Liver (tissue), 9 donors: Measurements from ENCODE around the gene GNPTG. TPM values are rescaled to one million over a fixed set of nuclear protein-coding genes. Genes with fewer than 3 reads are reported as not detected.

Experiments used
- DNase-seq: peaks from one replicate; pipeline ENCODE4 v3.0.0-alpha.2; 2017; ENCODE audit warnings: low spot score
- H3K27ac ChIP-seq, 2 donors: one replicate each; pipeline ENCODE4 v1.7.0; 2013; ENCODE audit warnings: inconsistent platforms in 2 of 2, low read length in 2 of 2, control low read depth in 1 of 2, low read depth in 1 of 2, mild to moderate bottlenecking in 1 of 2
- H3K27me3 ChIP-seq, 4 donors: one replicate each; pipeline versions ENCODE4 v1.6.1 to v1.7.0; 2013; ENCODE audit warnings: low read length in 3 of 4, inconsistent platforms in 1 of 4, mild to moderate bottlenecking in 1 of 4, moderate library complexity in 1 of 4; ENCODE audit not compliant: control insufficient read depth in 4 of 4, insufficient read depth in 4 of 4
- H3K36me3 ChIP-seq, 4 donors: one replicate each; pipeline versions ENCODE4 v1.6.1 to v1.7.0; 2013; ENCODE audit warnings: low read length in 3 of 4, mild to moderate bottlenecking in 3 of 4, low read depth in 1 of 4, moderate library complexity in 1 of 4; ENCODE audit not compliant: control insufficient read depth in 4 of 4, insufficient read depth in 3 of 4
- H3K4me1 ChIP-seq, 4 donors: one replicate each; pipeline versions ENCODE4 v1.6.1 to v1.7.0; 2013; ENCODE audit warnings: low read length in 3 of 4, mild to moderate bottlenecking in 3 of 4, moderate library complexity in 1 of 4; ENCODE audit not compliant: control insufficient read depth in 4 of 4, insufficient read depth in 4 of 4
- H3K4me3 ChIP-seq, 3 donors: one replicate each; pipeline versions ENCODE4 v1.6.1 to v1.7.0; 2013; ENCODE audit warnings: low read length in 3 of 3, control low read depth in 1 of 3, low read depth in 1 of 3, mild to moderate bottlenecking in 1 of 3
- H3K9ac ChIP-seq, 2 donors: one replicate each; pipeline ENCODE4 v1.7.0; 2013; ENCODE audit warnings: low read length in 2 of 2, mild to moderate bottlenecking in 2 of 2, moderate library complexity in 2 of 2, control low read depth in 1 of 2, low read depth in 1 of 2
- H3K9me3 ChIP-seq, 4 donors: one replicate each; pipeline versions ENCODE4 v1.6.1 to v1.7.0; 2013; ENCODE audit warnings: low read length in 3 of 4; ENCODE audit not compliant: control insufficient read depth in 4 of 4
- CTCF ChIP-seq: fragments of 150-350 bp; IDR thresholded peaks from 2 replicates; pipeline ENCODE4 v1.5.1; 2017; ENCODE audit warnings: improper control_type of control experiment, low read depth, low read length; ENCODE audit not compliant: missing input control
- EGR1 ChIP-seq, 2 donors: IDR thresholded peaks; 2 replicates each; pipeline ENCODE4 v1.6.1; 2016 to 2018; ENCODE audit warnings: antibody characterized with exemption in 2 of 2, low read depth in 2 of 2
- FOXA1 ChIP-seq: IDR thresholded peaks from 2 replicates; pipeline ENCODE4 v1.6.1; 2016; ENCODE audit warnings: antibody characterized with exemption
- GABPA ChIP-seq, 2 donors: IDR thresholded peaks in 1 of 2; conservative IDR thresholded peaks in 1 of 2; 2 replicates each; pipeline ENCODE4 v1.6.1; 2016; ENCODE audit warnings: antibody characterized with exemption in 2 of 2, mild to moderate bottlenecking in 1 of 2, moderate library complexity in 1 of 2
- HNF4A ChIP-seq, 2 donors: conservative IDR thresholded peaks; 2 replicates each; pipeline ENCODE4 v1.6.1; 2016; ENCODE audit warnings: antibody characterized with exemption in 2 of 2, mild to moderate bottlenecking in 2 of 2
- HNF4G ChIP-seq: IDR thresholded peaks from 2 replicates; pipeline ENCODE4 v1.6.1; 2016; ENCODE audit warnings: antibody characterized with exemption
- JUND ChIP-seq, 2 donors: IDR thresholded peaks; 2 replicates each; pipeline ENCODE4 v1.6.1; 2016; ENCODE audit warnings: antibody characterized with exemption in 2 of 2
- MAX ChIP-seq: IDR thresholded peaks from 2 replicates; pipeline ENCODE4 v1.6.1; 2016; ENCODE audit warnings: antibody characterized with exemption
- RAD21 ChIP-seq, 2 donors: IDR thresholded peaks; 2 replicates each; pipeline ENCODE4 v1.6.1; 2016; ENCODE audit warnings: antibody characterized with exemption in 2 of 2, mild to moderate bottlenecking in 2 of 2
- REST ChIP-seq: IDR thresholded peaks from 2 replicates; pipeline ENCODE4 v1.6.1; 2016; ENCODE audit warnings: antibody characterized with exemption, mild to moderate bottlenecking
- RXRA ChIP-seq, 2 donors: IDR thresholded peaks; 2 replicates each; pipeline ENCODE4 v1.6.1; 2017 to 2018; ENCODE audit warnings: antibody characterized with exemption in 2 of 2, mild to moderate bottlenecking in 1 of 2
- SP1 ChIP-seq: IDR thresholded peaks from 2 replicates; pipeline ENCODE4 v1.6.1; 2018; ENCODE audit warnings: antibody characterized with exemption, mild to moderate bottlenecking
- TAF1 ChIP-seq: conservative IDR thresholded peaks from 2 replicates; pipeline ENCODE4 v1.6.1; 2016; ENCODE audit warnings: antibody characterized with exemption, mild to moderate bottlenecking
- WGBS: extraction: QIAGEN DNeasy Blood & Tissue Kit; methylation state at CpG from one replicate; pipeline ENCODE4 v1.1.7; 2013; 5-methylcytosine and 5-hydroxymethylcytosine counted together
- polyA plus RNA-seq, 2 donors: library from polyadenylated mRNA; stranded (reverse) in 1 of 2; unstranded in 1 of 2; fragments of 200-250 nt in 1 of 2; fragments of >200 nt in 1 of 2; fragmentation: Nextera tagmentation in 1 of 2; extraction: Ambion mirVana in 1 of 2; gene quantifications; one replicate each; pipeline versions ENCODE4 v1.2.1 to v1.2.3, GENCODE V29; 2013 to 2015
- total RNA-seq, 2 donors: library from RNA; depleted of rRNA; stranded (reverse); fragments of >200 nt; gene quantifications; one replicate each; pipeline ENCODE4 v1.2.3, GENCODE V29; 2014
- donor health status: healthy.
- donor health status: healthy.
- donor health status: healthy.
- donor health status: healthy.
- donor health status: healthy.

The GNPTG gene
- total and polyA plus RNA-seq, 4 donors, result 24.4 to 79.6 (median 41.0) TPM

GRCh38 chr16:1317479-1318267 is 34.1 kb upstream of the GNPTG start:
- TF ChIP-seq SP1 (no peak), REST (no peak)
- H3K27ac ChIP-seq, result no peak overlapping the region
- DNase-seq, result no peak
- 94% methylated on average over 32 of the region's 32 CpGs for WGBS
- H3K4me3 ChIP-seq, result no peak overlapping the region
- peaks cover 38 to 75% (median 46%) of the 10 kb centered on the region in 4 donors for H3K36me3 ChIP-seq
- no peak overlapping the region for H3K9ac ChIP-seq
- H3K4me1 ChIP-seq, result peaks cover 0 to 14% (median 9%) of the 10 kb centered on the region in 4 donors
- no peaks in the 10 kb centered on the region for H3K9me3 ChIP-seq
- H3K27me3 ChIP-seq, result no peaks in the 10 kb centered on the region

GRCh38 chr16:1318268-1318545 is 33.5 kb upstream of the GNPTG start:
- H3K36me3 ChIP-seq, result peaks cover 38 to 77% (median 46%) of the 10 kb centered on the region in 4 donors
- H3K4me1 ChIP-seq, result peaks cover 0 to 9% (median 4%) of the 10 kb centered on the region in 4 donors
- no peak for DNase-seq
- no peak overlapping the region for H3K9ac ChIP-seq
- H3K27me3 ChIP-seq, result no peaks in the 10 kb centered on the region
- no peak overlapping the region for H3K4me3 ChIP-seq
- TF ChIP-seq HNF4A (conservative IDR thresholded peaks at IDR 0.05), result no peak
- TF ChIP-seq EGR1 (IDR thresholded peaks at IDR 0.05; ENCODE audit: low read depth in 2 of 2), result no peak
- no peak for TF ChIP-seq RXRA (IDR thresholded peaks at IDR 0.05)
- TF ChIP-seq RAD21 (IDR thresholded peaks at IDR 0.05), result no peak
- no peak for TF ChIP-seq CTCF
- TF ChIP-seq MAX, result no peak
- TF ChIP-seq GABPA (IDR thresholded peaks at IDR 0.05 in 1 of 2, conservative IDR thresholded peaks at IDR 0.05 in 1 of 2), result no peak
- no peak for TF ChIP-seq TAF1
- TF ChIP-seq FOXA1, result no peak
- no peak for TF ChIP-seq HNF4G
- no peak for TF ChIP-seq REST
- no peak for TF ChIP-seq SP1
- no peak for TF ChIP-seq JUND (IDR thresholded peaks at IDR 0.05)
- H3K9me3 ChIP-seq, result no peaks in the 10 kb centered on the region
- H3K27ac ChIP-seq, result no peak overlapping the region
- WGBS, result 84% methylated on average over 9 of the region's 9 CpGs
